Activated CD4-positive, CD25-positive, alpha-beta regulatory T cell treated with anti-CD3 and anti-CD28 coated beads, Interleukin-2, amount 50 U/mL, for 72 hours (primary cell): ENCODE data around the gene NOVA1.

ENCODE experiments used
- DNase-seq: peaks from one replicate; pipeline ENCODE4 v3.0.0; 2021

Gene NOVA1

DNA sequence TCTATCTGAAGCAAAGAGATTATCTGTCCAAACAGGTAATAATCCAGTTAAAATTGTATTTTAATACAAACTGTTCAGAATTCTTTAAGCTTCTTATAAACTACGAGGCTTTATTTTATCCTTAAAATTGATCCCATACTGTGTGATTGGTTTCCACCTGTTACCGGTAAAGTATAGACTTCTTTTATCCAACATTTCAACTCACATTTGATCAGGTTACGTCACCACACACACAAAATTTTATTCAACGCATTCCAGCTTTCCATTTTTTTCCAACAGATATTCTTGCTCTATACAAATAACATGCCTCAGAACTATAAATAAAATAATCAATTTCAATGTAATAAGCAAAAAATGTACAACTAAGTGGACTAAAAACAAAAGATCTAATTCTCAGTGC is 4.5 kb downstream of the NOVA1 start:
- no peak for DNase-seq

DNA sequence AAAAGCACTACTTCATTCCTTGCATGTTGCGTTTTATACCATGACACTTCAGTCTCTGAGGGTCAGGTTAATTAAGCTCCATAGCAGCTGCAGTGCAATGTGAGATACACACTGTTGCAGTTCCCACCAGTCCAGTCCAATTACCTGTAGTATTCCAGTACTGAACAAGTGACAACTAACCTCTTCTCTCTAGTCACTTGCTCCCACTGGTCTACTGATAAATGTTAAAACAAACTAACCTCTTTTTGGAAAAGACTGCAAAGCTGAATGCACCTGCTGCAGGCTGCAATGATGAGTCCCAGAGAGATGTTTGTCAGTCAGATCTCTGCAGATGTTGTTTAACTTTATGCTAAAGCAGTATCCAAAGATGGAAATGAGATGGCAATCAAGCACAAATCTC is 7.9 kb downstream of the NOVA1 start:
- no peak for DNase-seq

DNA sequence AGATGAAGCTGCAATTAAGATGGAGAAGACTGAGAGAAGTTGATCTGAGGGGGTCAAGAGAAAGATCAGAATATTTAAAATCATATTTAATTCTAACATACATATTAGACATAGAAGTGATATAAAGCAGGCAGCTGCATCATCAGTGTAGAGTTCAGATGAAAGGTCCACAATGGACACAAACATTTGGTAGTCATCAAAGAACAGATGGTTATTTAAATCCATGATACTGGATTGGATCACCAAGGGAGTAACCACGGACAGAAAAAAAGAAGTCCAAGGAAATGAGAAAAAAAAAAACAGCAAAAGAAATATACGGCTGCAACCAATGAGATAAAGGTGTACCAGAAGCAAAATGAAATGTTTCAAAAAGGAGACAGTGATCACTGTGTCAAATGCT is 20.1 kb downstream of the NOVA1 start:
- DNase-seq, result no peak

DNA sequence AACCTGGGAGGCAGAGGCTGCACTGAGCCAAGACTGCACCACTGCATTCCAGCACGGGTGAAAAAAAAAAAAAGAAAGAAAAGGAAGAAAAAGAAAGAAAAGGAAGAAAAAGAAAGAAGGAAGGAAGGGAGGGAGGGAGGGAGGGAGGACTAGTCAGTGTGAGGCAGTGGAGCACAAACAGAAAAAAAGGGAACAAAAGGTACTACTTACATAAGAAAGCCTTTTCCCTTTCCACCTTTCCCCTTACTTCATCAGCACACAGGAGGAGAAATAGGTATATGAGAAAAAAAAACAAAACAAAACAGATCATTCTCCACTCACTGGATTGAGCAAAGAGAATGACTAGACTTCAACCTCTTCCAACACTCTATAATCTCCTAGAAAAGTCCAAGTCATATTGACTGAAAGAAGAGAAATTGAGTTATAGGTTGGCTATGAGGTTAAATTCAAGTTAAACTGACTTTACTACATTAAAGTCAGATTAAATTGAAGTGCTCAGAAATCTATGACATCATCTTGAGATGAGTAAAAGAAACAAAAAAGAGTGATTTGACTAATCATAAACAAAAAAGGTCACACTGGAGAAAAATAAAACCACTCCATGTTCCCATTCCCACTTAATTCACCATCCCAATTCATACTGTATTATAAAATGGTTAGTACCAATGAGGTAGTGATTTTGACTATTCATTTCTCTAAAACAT is 43.6 kb downstream of the NOVA1 start:
- no peak for DNase-seq

DNA sequence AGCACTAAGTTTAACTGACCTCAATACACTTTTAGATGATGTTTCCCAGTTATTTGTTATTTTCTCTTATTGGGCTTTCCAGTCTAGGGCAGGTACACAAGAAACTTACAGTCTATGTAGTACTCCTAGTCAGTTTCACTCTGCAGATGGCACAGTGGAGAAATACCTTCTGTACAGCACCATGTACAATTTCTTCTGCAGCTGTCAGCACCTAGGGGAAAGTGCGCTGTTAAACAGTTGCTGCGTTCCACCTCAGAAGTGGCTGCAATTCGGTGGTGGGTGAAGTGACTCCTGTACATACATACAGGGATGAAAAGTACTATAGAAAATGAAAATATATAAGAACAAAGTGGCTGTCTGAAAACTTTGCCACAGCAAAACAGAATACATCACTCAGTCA is 48.3 kb downstream of the NOVA1 start:
- no peak for DNase-seq

DNA sequence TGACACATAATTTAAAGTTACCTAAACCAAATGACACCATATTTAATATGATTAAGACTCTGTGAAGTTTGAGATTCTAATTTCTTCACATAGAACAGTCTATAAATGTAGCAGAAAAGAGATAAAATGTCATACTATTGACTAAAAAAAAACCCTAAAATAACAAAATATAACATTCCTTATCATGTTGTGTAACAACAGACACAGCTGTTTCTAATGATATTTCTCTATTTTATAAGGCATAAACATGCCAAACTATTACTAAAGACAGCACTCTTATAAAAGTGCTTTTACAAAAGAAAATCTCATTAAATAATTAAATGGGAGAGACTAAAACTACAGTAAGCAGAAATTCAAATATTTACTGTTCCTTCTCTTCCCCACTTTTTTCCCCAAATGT is 49.4 kb downstream of the NOVA1 start:
- DNase-seq, result no peak

DNA sequence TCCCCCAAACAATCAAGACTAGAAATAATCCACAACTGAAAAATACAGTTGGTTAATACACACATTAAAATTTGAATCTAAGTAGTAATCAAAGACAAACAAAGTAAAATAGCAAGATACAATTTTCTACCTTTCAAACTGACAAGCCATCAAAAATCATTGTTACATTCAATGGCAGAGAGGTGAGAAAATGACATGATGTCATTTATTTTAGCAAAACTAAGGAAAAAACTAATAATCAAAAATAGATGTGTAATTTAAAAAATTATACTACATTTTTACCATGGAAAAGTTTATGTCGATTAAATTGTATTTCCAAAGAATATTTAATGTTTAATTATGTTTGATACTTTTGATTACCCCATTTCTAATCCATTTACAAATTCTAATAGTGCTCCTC is 59.7 kb downstream of the NOVA1 start:
- DNase-seq, result no peak

DNA sequence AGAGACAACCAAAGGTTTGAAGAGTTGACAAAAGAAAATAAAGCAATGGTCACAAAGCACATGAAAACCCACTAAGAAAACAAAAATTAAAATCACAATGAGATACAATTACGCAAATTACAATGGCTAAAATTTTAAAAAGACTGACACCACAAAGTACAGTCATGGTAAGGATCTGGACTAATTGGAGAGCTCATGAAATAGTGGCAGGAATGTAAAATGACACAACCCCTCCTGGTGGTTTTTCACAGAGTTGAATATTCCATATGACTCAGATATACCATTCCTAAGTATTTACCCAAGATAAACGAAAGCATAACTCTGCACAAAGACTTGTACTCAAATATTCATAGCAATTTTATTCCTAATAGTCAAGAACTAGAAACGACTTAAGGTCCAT is 65.9 kb downstream of the NOVA1 start:
- DNase-seq, result no peak

DNA sequence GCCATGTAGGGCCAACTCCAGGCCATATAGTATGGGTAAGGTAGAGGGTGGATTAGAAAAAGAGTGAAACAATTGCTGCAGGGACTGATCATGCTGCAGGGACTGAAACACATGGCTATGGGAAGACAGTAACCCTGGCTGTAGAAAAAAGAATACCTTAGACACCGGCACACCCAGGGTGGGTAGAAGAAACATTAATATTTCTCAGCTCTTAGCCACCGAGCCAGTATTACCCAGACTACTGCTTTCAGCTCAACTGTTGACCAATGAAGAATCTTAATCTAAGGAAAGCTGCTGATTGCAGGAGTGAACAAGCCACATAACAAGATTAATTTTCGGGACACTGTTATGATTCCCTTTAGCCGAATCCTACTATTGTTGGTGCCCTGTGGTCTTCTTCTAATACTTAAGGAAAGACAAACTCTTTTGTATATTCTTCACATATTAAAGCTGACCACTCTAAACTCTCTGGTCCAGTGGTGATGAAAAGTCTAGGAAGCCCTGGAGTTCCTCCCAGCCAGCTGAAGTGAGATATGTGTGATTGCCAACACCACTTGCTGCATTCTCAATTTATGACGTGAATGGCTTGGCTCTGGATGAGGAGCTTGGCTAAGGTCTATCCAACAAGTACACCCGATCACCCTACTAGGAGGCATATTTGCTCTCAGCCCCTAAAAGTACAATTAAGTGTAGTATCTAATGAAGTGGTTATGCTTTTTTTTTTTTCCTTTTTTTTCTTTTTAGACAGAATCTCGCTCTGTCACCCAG is 69.2 kb downstream of the NOVA1 start:
- DNase-seq, result no peak

DNA sequence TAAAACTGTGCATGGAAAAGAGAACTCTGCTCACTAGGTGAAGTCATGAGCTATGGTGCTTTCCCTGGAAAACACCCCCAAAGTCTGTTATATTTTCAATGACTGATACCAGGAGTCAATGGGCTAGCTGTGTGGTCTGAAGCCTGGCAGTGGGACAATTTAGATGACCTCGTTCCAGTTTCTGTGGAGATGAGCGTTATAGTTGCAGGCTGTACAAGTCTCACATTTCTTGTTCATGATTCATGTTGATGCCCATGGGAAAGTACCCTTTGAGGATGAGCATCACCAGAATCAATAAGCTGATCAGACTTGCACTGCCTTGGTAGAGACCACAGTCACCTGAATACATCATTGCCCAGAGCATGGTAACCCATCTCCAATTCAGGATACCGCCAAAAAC is 70.7 kb downstream of the NOVA1 start:
- DNase-seq, result no peak

DNA sequence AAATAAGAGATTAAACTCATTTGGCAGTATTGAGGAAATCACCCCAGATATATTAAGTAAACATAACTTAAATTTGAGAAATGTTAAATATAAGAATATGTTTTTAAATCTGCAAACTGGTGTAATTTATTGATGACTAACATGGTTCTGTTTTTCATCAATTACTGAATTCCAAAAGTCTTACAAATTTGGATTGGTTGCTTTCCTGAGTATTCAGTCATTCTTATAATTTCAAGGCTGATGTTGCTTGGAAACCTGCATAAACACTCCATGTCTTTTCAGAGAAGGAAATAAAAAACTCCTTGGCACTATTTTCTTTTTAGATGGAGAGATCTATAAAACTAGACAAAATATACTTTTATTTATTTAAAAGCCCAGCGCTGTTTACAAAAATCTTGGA is 71.7 kb downstream of the NOVA1 start:
- DNase-seq, result no peak

DNA sequence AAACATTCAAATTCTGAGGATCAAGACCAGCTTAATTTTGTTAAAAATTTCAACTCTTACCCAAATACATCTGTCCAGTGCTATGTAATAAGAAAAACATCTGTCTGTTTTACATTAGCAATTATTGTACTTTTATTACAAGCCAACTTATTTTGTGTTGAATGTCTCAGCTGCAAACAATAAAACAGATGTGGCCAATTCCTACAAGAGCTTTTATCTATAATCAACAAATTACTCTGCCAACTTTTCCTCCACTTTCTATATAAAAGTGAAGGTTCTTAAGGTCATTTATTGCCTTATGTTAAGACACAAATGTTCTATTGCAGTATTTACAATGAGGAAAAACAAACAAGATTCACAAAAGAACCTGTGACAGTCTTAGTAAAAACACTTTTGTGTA is 72.7 kb downstream of the NOVA1 start:
- DNase-seq, result no peak

DNA sequence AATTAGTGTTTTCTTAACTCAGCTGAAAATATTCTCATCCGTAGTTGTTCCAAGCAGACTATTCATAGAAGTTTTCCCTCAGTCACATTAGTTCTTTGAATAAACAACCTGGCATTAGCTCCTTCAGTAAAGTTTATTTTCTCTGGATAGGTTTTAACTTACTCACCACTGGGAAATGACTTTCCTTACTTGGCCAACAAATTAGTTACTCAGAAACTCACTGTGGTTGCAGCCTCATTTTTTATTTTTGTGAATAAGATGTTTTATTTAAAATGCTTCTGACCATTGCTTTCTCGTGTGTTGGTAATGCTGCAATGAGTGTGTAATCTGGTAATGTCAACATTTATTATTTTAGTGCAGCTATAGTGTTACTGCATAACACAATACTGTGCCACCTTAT is 74.9 kb downstream of the NOVA1 start:
- DNase-seq, result no peak

DNA sequence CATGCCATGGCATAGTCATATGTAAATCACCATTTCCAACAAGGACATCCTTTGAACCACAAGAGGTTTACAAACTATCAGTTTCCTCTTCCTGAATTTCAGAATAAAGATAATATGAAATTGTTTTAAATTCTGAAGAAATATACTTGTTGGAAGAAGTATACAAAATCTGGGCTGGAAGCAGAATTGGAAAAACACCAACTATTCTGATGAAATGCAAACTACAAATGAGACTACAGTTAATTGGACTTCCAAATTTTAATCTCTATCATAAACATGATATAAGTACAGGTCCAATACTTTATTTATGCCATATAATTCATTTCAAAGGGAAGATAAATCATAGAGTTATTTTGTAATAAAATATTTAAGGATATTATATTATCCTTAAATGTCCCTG is 80.1 kb downstream of the NOVA1 start:
- no peak for DNase-seq

DNA sequence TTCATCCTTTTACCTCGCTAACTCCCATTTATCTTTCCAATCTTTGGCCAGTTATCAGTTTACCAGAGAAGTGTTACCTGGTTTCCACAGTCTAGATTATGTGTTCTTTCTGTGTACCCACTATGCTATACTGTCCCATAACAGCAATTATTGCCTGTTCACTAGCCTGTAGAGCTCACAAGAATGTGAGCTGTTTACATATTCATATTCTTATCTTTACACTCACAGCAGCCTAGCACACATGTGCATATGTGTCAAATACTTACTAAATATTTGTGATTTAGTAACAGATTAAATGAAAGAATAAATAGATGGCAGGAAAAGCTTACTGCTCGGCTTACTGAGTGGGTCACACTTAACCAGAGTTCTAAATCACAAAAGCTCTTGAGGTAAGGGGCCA is 97.8 kb downstream of the NOVA1 start:
- DNase-seq, result no peak

DNA sequence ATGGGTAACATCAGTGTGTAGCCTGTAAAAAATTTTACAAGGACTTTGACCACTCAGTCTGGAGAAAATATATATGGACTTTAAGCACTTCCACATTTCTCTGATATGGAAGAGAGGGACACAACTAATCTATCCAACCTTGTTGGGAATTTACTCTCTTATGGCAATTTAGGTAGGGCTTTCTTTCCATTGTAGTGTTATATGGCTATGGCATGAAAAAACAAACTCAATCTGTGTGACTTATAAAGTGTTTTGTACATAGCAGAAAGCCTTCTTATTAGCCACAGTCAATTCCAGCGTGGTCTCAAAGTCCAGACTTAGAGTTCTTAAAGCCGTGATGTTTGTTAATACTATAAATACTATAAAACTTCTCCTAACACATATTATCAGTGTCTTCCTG is 98.3 kb downstream of the NOVA1 start:
- no peak for DNase-seq

DNA sequence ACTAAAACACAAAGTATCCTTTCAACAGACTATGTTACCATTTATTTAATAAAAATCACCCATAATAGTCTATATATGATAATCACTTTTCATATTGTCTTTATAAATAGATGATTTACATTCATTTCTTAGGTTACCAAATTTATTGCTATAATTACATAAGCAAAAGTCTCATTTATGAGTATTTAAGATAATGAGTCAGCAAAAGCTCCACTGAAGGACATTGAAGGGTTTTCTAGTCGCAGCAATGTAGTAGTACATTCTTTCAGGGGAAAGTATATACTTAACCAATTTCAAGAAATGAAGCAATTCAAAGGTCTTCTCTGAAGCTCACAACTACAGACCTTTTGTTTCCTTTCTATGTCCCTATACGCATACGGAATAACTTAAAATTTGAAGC is 110.9 kb downstream of the NOVA1 start:
- no peak for DNase-seq

DNA sequence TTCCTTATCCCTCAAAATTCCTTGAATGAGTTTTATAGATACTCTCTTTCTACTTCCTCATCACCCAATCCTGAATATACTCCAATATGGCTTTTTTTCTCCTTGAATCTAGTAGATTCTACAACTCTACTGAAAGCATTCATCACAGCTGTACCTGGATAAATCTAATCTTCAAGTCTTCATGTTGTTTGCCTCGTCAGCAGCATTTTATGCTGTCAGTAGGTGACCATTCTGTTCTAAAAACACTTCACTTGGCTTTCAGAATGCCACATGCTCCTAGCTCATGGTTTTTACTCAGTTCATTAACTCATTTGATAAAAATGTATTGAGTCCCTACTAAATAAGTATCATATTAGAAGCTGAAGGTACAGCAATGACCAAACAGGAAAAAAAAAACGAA is 113.3 kb downstream of the NOVA1 start:
- no peak for DNase-seq

DNA sequence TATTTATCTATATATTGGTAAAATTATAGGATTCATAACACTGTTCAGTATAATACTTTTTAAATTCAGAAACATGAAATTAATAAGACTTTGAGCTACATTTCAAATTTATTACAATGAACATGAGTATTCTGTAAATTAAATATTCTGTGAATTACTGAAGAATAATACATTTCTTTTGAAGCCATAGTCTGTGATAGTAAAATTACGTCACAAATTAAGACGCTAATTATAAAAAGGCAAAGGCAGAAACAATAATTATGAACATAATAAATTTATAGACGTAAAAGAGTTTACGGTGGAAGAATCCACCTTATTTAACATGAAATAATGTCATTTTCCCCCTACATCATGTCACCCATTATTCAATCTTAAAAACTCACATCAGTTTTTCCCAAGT is 118.9 kb downstream of the NOVA1 start:
- DNase-seq, result no peak

DNA sequence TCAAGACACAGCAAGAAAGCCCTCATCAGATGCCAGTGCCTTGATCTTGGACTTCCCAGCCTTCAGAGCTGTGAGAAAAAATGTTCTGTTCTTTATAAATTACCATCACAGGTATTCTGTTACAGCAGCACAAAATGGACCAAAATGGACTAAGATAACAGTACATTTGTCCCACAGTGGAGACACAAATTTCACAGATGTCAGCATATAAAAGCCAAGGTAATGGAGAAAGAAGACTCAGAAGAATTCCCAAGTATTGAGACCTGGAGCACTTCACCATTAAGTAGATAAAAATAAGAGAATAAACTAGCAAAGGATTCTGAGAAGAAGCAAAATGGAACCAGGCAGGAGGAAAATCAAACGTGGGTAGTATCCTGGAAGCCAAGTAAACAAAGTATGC is 131.0 kb downstream of the NOVA1 start:
- DNase-seq, result no peak

DNA sequence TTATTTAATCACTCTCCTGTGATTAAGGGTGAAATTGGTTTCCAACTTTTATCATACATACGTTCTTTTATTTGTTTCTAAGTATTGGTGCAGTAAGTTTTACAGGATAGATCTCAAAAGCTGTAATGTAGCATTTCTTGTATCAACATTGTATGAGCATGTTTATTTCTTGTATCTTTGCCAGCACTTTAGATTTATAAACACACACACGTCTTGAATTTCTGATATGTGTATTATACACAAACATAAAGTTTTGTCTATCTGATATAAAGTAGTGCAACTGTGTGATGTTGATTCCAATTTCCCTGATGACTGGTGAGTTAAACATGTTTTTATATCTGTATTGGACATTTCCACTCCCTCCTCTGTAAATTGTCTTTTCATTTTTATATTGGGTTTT is 134.7 kb downstream of the NOVA1 start:
- DNase-seq, result no peak

DNA sequence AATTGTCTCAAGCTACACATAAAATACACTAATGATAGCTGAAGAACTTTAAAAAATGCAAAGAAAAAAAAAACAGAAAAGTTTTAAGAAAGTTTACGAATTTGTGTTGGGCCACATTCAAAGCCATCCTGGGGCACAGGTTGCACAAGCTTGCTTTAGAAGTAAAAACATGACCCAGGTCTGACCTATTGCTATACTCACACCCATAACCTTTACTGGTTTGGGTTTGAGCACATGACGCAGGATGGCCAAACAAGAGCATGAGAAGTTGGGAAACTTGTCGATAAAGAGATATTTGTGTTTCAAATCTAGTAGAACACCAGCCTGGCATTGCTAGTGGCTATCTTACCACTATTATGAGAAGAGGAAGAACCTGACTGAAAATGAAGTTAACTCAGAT is 143.7 kb downstream of the NOVA1 start:
- DNase-seq, result no peak

DNA sequence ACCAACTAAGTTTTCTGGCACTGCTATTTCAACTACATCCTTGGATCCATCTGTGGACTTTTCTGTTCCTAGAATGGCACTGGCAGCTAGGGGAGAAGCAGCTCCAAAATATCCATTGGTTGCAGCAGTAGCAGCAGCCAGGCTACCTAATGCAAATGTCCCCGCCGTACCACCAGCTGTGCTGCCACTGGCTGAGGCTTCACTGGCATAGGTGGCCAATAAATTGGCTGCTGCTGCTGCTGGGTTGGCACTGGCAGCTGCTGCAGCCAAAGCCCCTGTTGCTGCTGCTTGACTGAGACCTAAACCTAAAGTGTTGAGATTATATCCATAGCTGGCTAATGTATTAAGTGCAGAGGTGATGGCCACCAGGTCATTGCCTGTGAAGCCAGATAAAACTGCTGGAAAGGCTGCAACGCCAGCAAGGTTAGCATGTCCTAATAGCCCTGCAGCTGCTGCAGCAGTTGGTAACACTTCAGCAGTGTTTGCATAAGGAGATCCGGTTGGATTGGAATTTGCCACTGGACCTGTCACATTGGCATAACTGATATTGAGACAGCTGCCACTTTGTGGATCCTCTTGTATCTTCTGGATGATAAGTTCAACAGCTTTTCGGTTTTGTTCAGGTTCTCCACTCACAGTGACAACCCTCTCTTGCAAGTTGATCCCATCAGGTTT is 149.5 kb downstream of the NOVA1 start:
- DNase-seq, result no peak

DNA sequence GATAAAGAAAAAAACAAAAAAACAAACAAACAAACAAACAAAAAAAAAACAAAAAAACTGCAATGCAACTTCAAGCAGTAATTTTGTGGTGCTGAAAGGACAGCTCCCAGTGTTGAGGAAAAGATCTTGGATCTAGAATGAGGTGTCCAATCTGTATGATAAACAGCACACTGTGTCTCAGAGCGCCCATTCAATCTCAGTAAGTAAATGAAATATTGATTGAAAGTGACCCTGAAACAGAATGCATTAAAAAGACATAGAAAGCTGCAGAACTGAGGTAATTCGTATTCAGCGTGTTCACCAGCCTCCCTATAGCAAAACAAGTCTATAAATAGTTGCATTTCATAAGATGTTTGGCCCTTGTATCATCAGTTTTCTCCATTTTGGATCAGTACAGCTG is 153.0 kb downstream of the NOVA1 start:
- DNase-seq, result no peak
